ENCODE data around the gene CRHBP.
A peak's percentile ranks its signal among the peaks of the same experiment; 100 is the strongest.

CRHBP gene

DNA sequence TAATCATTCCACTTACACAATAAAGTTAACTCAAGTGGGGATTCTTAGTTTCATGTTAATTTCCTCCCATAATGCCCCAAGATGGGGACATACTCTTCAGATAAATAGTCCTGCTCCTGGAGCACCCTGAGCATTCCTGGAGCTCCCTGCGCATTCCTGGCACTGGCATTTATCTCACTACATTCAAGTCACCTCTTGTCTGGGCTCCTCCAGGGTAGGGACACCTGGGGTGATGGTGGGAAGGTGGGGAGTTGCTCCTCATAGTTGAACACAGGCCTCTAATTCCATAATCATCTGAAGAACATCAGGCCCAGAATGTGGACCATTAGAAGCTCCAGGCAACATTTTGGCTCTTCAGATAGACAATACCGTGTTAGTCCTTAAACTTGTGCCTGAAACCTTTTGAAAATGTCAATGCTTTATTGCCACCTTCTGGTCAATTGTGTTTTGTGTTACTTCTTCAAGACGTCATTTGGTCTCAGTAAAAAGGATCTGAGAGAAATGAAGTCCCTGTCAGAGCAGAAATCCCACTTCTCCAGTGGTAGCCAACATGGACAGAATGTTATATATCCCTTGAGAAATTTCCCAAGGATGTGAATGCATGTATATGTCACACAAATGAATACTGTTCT, 63.2 kb downstream of the CRHBP start:
- DNase-seq (ENCODE audit: low spot score) = peak; percentile 61

DNA sequence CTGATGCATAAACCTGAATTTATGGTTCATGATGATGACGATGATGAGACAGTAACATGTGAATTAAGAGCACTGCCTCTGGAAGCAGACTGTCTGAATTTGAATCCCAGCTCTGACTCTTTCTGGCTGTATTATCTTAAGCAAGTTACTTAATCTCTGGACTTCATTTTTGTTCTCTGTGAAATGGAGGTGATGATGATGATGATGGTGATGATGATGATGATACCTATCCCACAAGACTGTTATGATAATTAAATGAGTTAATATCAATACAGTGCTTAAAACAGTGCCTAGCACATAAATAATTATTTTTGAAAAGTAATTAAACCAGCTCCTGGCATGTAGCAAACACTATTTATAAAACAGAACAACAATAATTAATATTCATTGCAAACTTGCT, 64.1 kb downstream of the CRHBP start:
- DNase-seq (ENCODE audit: low spot score) = no peak

DNA sequence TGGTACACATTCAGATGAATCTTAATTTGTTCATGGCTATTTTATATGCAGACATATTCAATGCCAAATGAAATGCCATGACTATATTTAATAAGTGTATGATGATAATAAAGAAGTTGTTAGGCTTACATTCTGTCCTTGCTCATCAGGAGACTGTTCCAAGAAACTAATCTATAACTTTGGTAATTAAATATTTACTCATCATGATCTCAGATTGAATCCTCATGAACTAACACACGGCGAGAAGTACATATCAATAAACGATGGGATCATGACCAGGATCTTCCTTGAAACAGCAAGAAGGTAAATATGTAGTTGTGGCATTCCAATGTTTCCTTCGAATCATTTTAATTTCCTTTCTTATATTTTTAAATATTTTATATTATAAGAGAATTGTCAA, 64.8 kb downstream of the CRHBP start:
- DNase-seq (ENCODE audit: low spot score) = no peak

Measured in hematopoietic multipotent progenitor cell treated with erythropoietin and hydrocortisone succinate and interleukin-3 and kit ligand, for 15 days (in vitro differentiated cells).